Measurements from ENCODE around the gene RAPGEF6.

DNA sequence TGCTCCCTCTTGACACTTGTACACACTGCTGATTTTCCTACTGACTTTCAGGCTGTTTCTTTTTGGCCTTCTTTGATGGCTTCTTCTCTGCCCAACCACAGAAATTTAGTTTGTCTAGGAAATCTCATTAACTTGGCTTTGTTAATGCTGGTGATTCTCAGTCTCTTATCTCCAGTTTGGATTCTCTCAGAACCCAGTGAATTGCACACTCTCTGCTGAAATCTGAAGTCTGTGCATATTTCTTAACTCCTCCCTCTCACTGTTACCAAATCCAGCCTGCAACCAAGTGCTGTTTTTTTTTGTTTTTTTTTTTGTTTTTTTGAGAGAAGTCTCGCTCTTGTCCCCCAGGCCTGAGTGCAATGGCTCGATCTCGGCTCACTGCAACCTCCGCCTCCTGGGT lies 254.0 kb downstream of the RAPGEF6 start:
- TF ChIP-seq EZH2 (IDR thresholded peaks at IDR 0.05; ENCODE audit: insufficient read depth, poor library complexity, severe bottlenecking): no peak
- TF ChIP-seq EZH2phosphoT487 (IDR thresholded peaks at IDR 0.05; ENCODE audit: insufficient read depth, low read depth): no peak

Data from GM23248 (cell line).